H9 (cell line): ENCODE data around the gene SLC22A2. TPM values are rescaled to one million over a fixed set of nuclear protein-coding genes. Genes with fewer than 3 reads are reported as not detected.

Experiments used
- DNase-seq: peaks from one replicate; pipeline ENCODE4 v3.0.0-alpha.2; 2017
- H2AFZ ChIP-seq: one replicate; pipeline ENCODE4 v1.6.1; 2013; ENCODE audit warnings: mild to moderate bottlenecking, low read length, control low read depth, moderate library complexity
- H2AK5ac ChIP-seq: 2 replicates; pipeline ENCODE4 v1.6.1; 2013; ENCODE audit warnings: low read length, control low read depth, mixed read lengths; ENCODE audit not compliant: insufficient read length
- H2BK120ac ChIP-seq: one replicate; pipeline ENCODE4 v1.6.1; 2013; ENCODE audit warnings: low read depth, mild to moderate bottlenecking, low read length, control low read depth, inconsistent platforms; ENCODE audit not compliant: poor library complexity, severe bottlenecking
- H2BK12ac ChIP-seq: 2 replicates; pipeline ENCODE4 v1.6.1; 2013; ENCODE audit warnings: low read length, control low read depth, mixed read lengths, low read depth; ENCODE audit not compliant: insufficient read length
- H2BK15ac ChIP-seq: 2 replicates; pipeline ENCODE4 v1.6.1; 2013; ENCODE audit warnings: low read depth, low read length, control low read depth
- H2BK20ac ChIP-seq: one replicate; pipeline ENCODE4 v1.6.1; 2013; ENCODE audit warnings: low read depth, mild to moderate bottlenecking, low read length, control low read depth, inconsistent platforms; ENCODE audit not compliant: poor library complexity, severe bottlenecking
- H2BK5ac ChIP-seq: 2 replicates; pipeline ENCODE4 v1.6.1; 2013; ENCODE audit warnings: low read length, control low read depth, mixed read lengths; ENCODE audit not compliant: insufficient read length
- H3K14ac ChIP-seq: 2 replicates; pipeline ENCODE4 v1.6.1; 2013; ENCODE audit warnings: low read length, control low read depth; ENCODE audit not compliant: insufficient read depth
- H3K18ac ChIP-seq: 2 replicates; pipeline ENCODE4 v1.6.1; 2013; ENCODE audit warnings: low read depth, mild to moderate bottlenecking, mixed read lengths, low read length, control low read depth; ENCODE audit not compliant: insufficient read length
- H3K23ac ChIP-seq: 2 replicates; pipeline ENCODE4 v1.6.1; 2013; ENCODE audit warnings: low read length, control low read depth, mixed read lengths, low read depth; ENCODE audit not compliant: insufficient read length
- H3K23me2 ChIP-seq: 2 replicates; pipeline ENCODE4 v1.6.1; 2013; ENCODE audit warnings: low read depth, mild to moderate bottlenecking, mixed read lengths, low read length, control low read depth; ENCODE audit not compliant: insufficient read length, poor library complexity, severe bottlenecking
- H3K27ac ChIP-seq: 2 replicates; pipeline ENCODE4 v1.5.1; 2013; ENCODE audit warnings: low read length, control low read depth, mixed read lengths, low read depth; ENCODE audit not compliant: insufficient read length
- H3K27me3 ChIP-seq: 2 replicates; pipeline ENCODE4 v1.6.1; 2013; ENCODE audit warnings: low read length, control low read depth, inconsistent platforms; ENCODE audit not compliant: insufficient read depth
- H3K4ac ChIP-seq: 2 replicates; pipeline ENCODE4 v1.6.1; 2013; ENCODE audit warnings: low read depth, mild to moderate bottlenecking, control low read depth, inconsistent platforms, low read length, moderate library complexity
- H3K4me1 ChIP-seq: 2 replicates; pipeline ENCODE4 v1.6.1; 2013; ENCODE audit warnings: low read length, control low read depth, inconsistent platforms; ENCODE audit not compliant: insufficient read depth
- H3K4me2 ChIP-seq: 2 replicates; pipeline ENCODE4 v1.6.1; 2013; ENCODE audit warnings: low read length, control low read depth, mixed read lengths; ENCODE audit not compliant: insufficient read length, insufficient read depth
- H3K56ac ChIP-seq: 2 replicates; pipeline ENCODE4 v1.6.1; 2013; ENCODE audit warnings: low read depth, mild to moderate bottlenecking, mixed read lengths, low read length, control low read depth; ENCODE audit not compliant: insufficient read length
- H3K79me1 ChIP-seq: 2 replicates; pipeline ENCODE4 v1.6.1; 2013; ENCODE audit warnings: low read depth, mild to moderate bottlenecking, moderate library complexity, low read length, control low read depth, inconsistent platforms; ENCODE audit not compliant: insufficient read depth, poor library complexity, severe bottlenecking
- H3K79me2 ChIP-seq: 2 replicates; pipeline ENCODE4 v1.6.1; 2013; ENCODE audit warnings: low read length, control low read depth, inconsistent platforms; ENCODE audit not compliant: insufficient read depth
- H3K9ac ChIP-seq: 2 replicates; pipeline ENCODE4 v1.6.1; 2013; ENCODE audit warnings: low read length, control low read depth, mixed read lengths; ENCODE audit not compliant: insufficient read length; ENCODE audit errors: extremely low read depth
- H3K9me3 ChIP-seq: one replicate; pipeline ENCODE4 v1.6.1; 2013; ENCODE audit warnings: low read depth, low read length, inconsistent platforms; ENCODE audit not compliant: control insufficient read depth
- H3T11ph ChIP-seq: one replicate; pipeline ENCODE4 v1.6.1; 2013; ENCODE audit warnings: mild to moderate bottlenecking, low read length, control low read depth, inconsistent platforms
- H4K20me1 ChIP-seq: one replicate; pipeline ENCODE4 v1.6.1; 2013; ENCODE audit not compliant: control insufficient read depth, insufficient read length, insufficient read depth
- H4K5ac ChIP-seq: 2 replicates; pipeline ENCODE4 v1.6.1; 2013; ENCODE audit warnings: low read depth, mild to moderate bottlenecking, mixed read lengths, low read length, control low read depth; ENCODE audit not compliant: insufficient read length
- H4K8ac ChIP-seq: replicated peaks from 2 replicates; pipeline ENCODE4 v1.6.1; 2013; ENCODE audit warnings: low read length, control low read depth, mixed read lengths, low read depth; ENCODE audit not compliant: insufficient read length
- H4K91ac ChIP-seq: 2 replicates; pipeline ENCODE4 v1.6.1; 2013; ENCODE audit warnings: low read depth, mild to moderate bottlenecking, moderate library complexity, mixed read lengths, low read length, control low read depth; ENCODE audit not compliant: insufficient read length
- H3K27ac Mint-ChIP-seq, 3 experiments: 2 replicates in 2 of 3; 3 replicates in 1 of 3; pipeline ENCODE4 v1.8.0; 2020 to 2021; ENCODE audit warnings: mixed read lengths in 3 of 3, mild to moderate bottlenecking in 1 of 3, moderate library complexity in 1 of 3
- H3K27me3 Mint-ChIP-seq: 2 replicates; pipeline ENCODE4 v1.8.0; 2021; ENCODE audit warnings: low read depth, mild to moderate bottlenecking, moderate library complexity, mixed read lengths
- H3K36me3 Mint-ChIP-seq, 3 experiments: 2 replicates in 2 of 3; 3 replicates in 1 of 3; pipeline ENCODE4 v1.8.0; 2020 to 2021; ENCODE audit warnings: low read depth in 3 of 3, mixed read lengths in 3 of 3; ENCODE audit not compliant: insufficient read depth in 1 of 3
- H3K4me1 Mint-ChIP-seq, 2 experiments: 2 replicates each; pipeline ENCODE4 v1.8.0; 2020; ENCODE audit warnings: mixed read lengths in 2 of 2
- H3K4me3 Mint-ChIP-seq, 2 experiments: 2 replicates in 1 of 2; 3 replicates in 1 of 2; pipeline ENCODE4 v1.8.0; 2020 to 2021; ENCODE audit warnings: mild to moderate bottlenecking in 2 of 2, mixed read lengths in 2 of 2, moderate library complexity in 1 of 2
- H3K9me3 Mint-ChIP-seq, 2 experiments: 2 replicates in 1 of 2; 3 replicates in 1 of 2; pipeline ENCODE4 v1.8.0; 2020; ENCODE audit warnings: mild to moderate bottlenecking in 2 of 2, mixed read lengths in 2 of 2, moderate library complexity in 1 of 2
- CTCF ChIP-seq: fragments of 200-600 bp; sonication (generic); conservative IDR thresholded peaks from 3 replicates; pipeline ENCODE4 v1.8.0; 2021; ENCODE audit warnings: antibody characterized with exemption, mild to moderate bottlenecking
- WGBS: extraction: QIAGEN DNeasy Blood & Tissue Kit; methylation state at CpG from one replicate; pipeline ENCODE4 v1.1.7; 2013; ENCODE audit warnings: missing lambda C conversion rate, low lambda C conversion rate, mixed read lengths; ENCODE audit not compliant: insufficient read length; ENCODE audit errors: extremely low coverage; 5-methylcytosine and 5-hydroxymethylcytosine counted together
- total RNA-seq: library from RNA; stranded (reverse); gene quantifications from 2 replicates; pipeline ENCODE4 v1.2.1, GENCODE V29; 2021

SLC22A2 gene
- total RNA-seq, 1 experiment from 2014 or later, result 1.0 TPM

- H4K91ac ChIP-seq, result no peak overlapping the region
- TF ChIP-seq CTCF, result peak; percentile 57
- H4K5ac ChIP-seq, result no peak overlapping the region
- H3T11ph ChIP-seq, result no peak overlapping the region
- no CpG with 5 or more reads among the region's 7 CpGs for WGBS
- H3K9ac ChIP-seq, result no peak overlapping the region
- H3K4me1 ChIP-seq, result no peaks in the 10 kb centered on the region
- no peak overlapping the region for H3K4me2 ChIP-seq
- H3K27me3 ChIP-seq, result no peaks in the 10 kb centered on the region
- H3K56ac ChIP-seq, result no peak overlapping the region
- H2BK120ac ChIP-seq, result no peak overlapping the region
- H3K23me2 ChIP-seq, result no peaks in the 10 kb centered on the region
- no peak overlapping the region for H2BK12ac ChIP-seq
- Mint-ChIP-seq H3K9me3 (no peaks in the 10 kb centered on the region), H3K4me3 (no peak overlapping the region), H3K4me1 (peaks cover 31 to 33% of the 10 kb centered on the region in 2 experiments), H3K27ac (no peak overlapping the region), H3K36me3 (no peaks in the 10 kb centered on the region), H3K27me3 (no peaks in the 10 kb centered on the region; the same call in 1 of the 2 replicates)
- no peaks in the 10 kb centered on the region for H3K9me3 ChIP-seq
- no peak overlapping the region for H3K4ac ChIP-seq
- no peak overlapping the region for H4K8ac ChIP-seq
- no peak overlapping the region for H3K18ac ChIP-seq
- no peak overlapping the region for H2BK15ac ChIP-seq
- H2AFZ ChIP-seq, result no peak overlapping the region
- no peaks in the 10 kb centered on the region for H3K79me1 ChIP-seq
- no peak overlapping the region for H2BK20ac ChIP-seq
- H2AK5ac ChIP-seq, result no peak overlapping the region
- no peak overlapping the region for H3K23ac ChIP-seq
- H2BK5ac ChIP-seq, result no peak overlapping the region
- no peaks in the 10 kb centered on the region for H3K79me2 ChIP-seq
- H3K27ac ChIP-seq, result no peak overlapping the region
- H4K20me1 ChIP-seq, result no peaks in the 10 kb centered on the region
- no peak overlapping the region for H3K14ac ChIP-seq
- peak; percentile 47 for DNase-seq
Observed at GRCh38 chr6:160261991-160262680, 3.5 kb upstream of the SLC22A2 start.
